ENCODE data around the gene ZNF469.

Gene ZNF469

DNA sequence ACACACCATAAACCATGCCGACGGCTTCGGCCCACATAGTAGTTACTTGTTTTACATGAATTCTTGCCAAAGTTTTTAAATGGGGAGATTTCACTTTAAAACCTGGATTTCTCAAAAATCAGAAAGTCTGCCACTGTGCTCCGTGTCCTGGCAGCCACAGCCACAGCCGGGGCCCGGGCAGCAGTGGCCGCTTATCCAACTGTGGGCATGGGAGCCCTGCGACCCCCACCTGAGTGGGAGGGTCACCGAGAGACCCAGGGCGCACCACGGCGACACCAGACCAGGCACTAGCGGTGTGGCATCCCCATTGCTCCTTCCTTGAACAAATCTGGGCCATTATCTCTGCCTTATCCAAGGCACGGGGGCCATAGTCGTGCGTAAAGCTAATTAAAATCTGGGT lies 30.0 kb downstream of the ZNF469 start:
- no peak for TF ChIP-seq CTCF (IDR thresholded peaks at IDR 0.05; ENCODE audit: low read depth, low read length)

DNA sequence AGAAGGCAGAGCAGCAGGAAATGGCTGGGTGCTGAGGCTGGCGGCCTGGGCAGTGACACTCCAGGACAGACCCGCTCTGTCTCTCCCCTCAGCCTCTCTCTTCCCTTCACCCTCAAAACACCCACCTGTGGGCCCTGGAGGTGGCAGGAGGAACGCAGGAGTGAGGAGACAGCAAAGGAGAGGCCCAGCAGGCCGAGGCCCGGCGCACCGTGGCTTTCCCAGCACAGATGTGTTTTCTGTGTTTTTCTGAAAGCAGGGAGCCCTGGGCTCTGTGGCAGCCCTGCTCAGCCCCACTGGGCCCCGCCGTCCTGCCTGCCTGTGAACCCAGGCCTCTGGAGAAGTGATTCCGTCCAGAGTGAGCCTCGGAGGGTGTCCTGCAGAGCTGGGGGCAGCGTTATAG lies 30.5 kb downstream of the ZNF469 start:
- DNase-seq (ENCODE audit: extremely low read depth, low read depth) = no peak
- no peak for TF ChIP-seq CTCF (IDR thresholded peaks at IDR 0.05; ENCODE audit: low read depth, low read length)

More for the DNA sequence above, 30.0 kb downstream of the ZNF469 start:
- DNase-seq (ENCODE audit: extremely low read depth, low read depth) = no peak

- no peak for TF ChIP-seq CTCF (IDR thresholded peaks at IDR 0.05; ENCODE audit: low read depth, low read length)
- no peak for DNase-seq (ENCODE audit: extremely low read depth, low read depth)
Measured at GRCh38 chr16:88413631-88414030, 30.9 kb downstream of the ZNF469 start.

DNA sequence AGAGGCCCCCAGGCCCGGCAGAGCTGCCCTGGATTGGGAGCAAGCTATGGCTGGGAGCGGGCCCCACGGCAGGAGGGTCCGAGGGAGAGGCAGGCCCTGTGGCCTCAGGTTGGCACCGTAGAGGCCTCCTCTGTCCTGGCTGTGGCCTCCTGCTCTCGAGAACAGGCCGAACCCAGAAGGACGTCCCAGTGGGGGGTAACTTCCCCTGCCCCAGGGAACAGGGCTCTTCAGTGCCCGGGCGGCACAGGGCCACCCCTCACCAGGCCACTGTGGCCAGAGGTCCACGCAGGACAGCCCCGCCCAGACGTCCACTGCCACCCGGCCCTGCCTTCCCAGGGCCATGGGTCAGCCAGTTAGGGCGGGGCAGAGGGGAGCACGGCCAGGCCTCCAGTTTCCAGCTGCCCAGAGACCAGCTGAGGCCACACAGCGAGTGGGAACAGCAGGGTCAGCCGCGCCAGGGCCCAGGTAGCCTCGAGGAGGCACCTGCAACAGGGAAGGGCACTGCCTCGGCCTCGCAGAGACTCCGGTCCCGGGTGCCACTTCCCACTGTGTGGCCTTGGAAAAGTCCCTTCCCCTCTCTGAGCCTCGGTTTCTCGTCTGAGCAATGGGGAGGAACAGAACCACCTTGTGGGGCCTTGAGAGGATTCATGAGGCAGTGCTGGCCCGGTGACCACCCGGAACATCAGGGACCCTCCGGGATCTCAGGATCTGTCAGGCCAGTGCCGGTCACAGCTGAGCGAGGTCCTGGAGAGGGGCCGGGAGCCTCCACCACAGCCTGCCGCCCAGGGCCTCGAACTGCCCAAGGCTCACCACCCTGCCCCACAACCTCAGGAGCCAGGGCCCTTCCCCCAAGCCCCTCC lies 32.0 kb downstream of the ZNF469 start:
- TF ChIP-seq CTCF (IDR thresholded peaks at IDR 0.05; ENCODE audit: low read depth, low read length) = no peak
- no peak for DNase-seq (ENCODE audit: extremely low read depth, low read depth)

DNA sequence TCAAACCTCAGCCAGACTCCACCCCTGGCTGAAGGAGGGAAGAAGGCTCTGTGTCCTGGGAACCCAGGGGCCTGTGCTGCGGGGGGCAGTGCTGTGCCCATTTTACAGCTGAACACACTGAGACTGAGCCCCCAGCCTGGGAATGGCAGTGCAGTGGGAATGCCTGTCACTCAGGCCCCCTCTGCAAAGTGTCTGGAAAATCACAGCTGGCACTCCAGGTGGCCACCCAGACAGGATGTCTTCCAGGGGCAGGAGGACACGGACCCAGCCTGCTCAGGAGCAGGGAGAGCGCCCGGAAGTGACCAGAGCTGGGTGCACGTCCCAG lies 32.6 kb downstream of the ZNF469 start:
- DNase-seq (ENCODE audit: extremely low read depth, low read depth) = no peak
- TF ChIP-seq CTCF (IDR thresholded peaks at IDR 0.05; ENCODE audit: low read depth, low read length) = no peak

- no peak for DNase-seq (ENCODE audit: extremely low read depth, low read depth)
- TF ChIP-seq CTCF (IDR thresholded peaks at IDR 0.05; ENCODE audit: low read depth, low read length) = no peak
Measured at GRCh38 chr16:88415713-88416323, 33.1 kb downstream of the ZNF469 start.

DNA sequence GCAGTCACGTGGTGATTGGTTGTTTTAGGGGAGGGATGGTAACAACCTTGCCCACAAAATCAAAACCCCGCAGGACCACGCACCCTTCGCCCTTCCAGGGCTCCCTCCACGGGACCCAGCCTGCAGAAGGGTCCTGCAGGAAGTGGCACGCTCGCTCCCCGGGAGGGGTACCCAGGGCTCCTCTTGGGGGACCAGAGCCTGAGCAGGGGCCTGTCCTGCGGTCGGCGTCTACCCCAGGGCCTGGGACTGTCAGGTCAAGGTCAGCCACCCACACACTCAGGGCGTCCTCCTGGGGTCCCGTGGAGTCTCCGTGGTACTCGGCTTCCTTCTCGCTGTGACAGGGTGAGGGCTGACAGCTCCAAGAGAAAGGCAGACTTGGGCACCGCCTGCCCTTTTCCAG lies 33.9 kb downstream of the ZNF469 start:
- TF ChIP-seq CTCF (IDR thresholded peaks at IDR 0.05; ENCODE audit: low read depth, low read length) = no peak
- DNase-seq (ENCODE audit: extremely low read depth, low read depth) = no peak
